ENCODE measurements around the gene RBPMS2.
A peak's percentile ranks its signal among the peaks of the same experiment; 100 is the strongest.

Gene RBPMS2

DNA sequence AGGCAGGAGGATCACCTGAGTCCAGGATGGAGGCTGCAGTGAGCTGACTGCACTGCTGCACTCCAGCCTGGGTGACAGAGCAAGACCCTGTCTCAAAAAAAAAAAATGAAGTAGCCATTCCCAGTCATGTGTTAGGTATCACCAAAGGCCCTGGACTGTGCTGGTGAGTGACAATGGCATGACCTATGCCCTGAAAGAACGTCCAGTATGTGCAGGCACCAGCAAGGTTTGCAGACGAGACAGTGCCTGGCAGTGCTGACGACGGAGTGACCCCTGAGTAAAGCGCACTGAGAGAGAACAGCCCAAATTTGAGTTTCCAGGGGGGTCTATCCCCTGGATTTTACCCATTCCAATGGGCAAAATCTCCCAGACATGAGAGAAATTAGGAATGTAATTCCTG lies 45.2 kb downstream of the RBPMS2 start:
- DNase-seq (ENCODE audit: low spot score) = no peak

- DNase-seq (ENCODE audit: low spot score) = no peak
Measured at GRCh38 chr15:64720188-64720587, 55.2 kb downstream of the RBPMS2 start.

DNA sequence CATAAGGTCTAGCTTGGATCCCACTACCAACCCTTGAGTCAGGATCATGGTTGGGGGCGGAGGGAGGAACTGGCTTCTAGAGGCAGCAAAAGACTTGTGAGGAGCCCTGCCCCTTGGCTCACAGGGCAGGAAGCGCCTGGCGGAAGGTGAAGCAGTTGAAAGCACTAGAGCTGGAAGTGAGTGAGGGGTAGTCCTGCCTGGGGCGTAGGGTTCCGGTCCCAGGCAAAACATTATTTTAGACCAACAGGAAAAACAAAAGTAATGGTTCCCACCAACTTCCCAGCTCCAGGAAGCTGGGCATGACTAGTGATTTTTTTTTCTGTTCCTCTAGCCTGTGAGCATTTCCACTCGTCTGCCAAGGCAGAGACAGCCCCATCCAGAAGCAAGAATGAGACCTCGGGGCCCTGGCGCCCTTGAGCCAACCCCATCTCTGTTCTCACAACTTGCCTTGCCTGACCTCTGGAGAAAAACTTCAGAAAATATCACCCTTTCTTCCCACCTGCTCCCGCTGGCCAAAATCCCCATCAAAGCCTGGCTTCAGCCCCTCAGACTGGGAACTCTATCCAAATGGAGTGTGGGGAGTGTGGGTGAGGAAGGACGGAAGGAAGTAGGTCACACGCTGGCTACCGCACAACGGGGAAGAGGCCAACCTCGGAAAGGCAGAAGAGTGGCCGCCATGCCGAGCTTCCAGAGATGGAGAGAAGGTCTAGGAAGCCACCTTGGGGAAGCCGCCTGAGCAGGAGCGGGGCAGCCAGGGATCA lies 57.5 kb downstream of the RBPMS2 start:
- no peak for DNase-seq (ENCODE audit: low spot score)

- DNase-seq (ENCODE audit: low spot score) = no peak
Measured at GRCh38 chr15:64717130-64717529, 58.3 kb downstream of the RBPMS2 start.

- DNase-seq (ENCODE audit: low spot score) = no peak
Measured at GRCh38 chr15:64716452-64716851, 58.9 kb downstream of the RBPMS2 start.

DNA sequence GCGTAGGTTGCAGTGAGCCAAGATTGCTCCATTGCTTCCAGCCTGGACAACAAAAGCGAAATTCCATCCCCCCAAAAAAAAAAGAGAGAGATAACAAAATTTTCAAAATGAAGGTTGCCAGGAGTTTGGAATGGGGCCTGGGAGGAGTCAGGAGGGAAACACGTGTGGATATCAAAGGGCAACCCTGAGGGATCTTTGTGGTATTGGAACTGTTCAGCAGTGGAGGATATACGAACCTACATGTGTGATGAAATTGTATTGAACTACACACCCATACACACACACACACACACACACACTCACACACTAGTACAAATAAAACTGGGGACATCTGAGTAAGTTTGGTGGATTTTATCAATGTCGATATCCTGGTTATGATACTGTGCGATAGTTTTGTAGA lies 61.8 kb downstream of the RBPMS2 start:
- DNase-seq (ENCODE audit: low spot score) = no peak

- DNase-seq (ENCODE audit: low spot score) = no peak
Measured at GRCh38 chr15:64712353-64712752, 63.0 kb downstream of the RBPMS2 start.

DNA sequence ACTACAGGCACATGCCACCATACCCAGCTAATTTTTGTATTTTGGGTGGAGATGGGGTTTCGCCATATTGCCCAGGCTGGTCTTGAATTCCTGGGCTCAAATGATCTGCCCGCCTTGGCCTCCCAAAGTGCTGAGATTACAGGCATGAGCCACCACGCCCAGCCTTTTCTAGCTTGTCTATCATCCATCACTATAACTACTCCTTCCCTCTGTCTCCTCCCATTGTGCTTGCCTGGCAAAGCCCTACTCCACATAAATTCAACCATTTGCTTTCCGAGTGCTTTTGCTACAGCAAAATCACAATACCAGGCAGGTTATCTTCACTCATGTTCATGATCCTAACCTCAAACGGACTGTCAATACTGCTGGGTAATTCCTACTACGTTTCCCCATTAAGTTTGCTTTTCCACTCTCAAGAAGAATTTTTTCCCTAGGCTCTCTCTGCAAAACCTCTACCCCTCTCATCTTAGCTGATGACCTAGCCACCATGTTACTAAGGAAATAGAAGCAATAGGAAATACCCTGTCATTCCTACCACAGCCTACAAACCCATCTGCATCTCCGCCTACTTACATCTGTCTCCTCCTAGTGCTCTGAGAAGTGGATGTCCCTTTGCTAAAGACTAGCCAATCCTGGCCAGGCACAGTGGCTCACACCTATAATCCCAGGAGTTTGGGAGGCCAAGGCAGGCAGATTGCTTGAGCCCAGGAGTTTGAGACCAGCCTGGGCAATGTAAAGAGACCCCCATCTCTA lies 64.5 kb downstream of the RBPMS2 start:
- no peak for DNase-seq (ENCODE audit: low spot score)

- no peak for DNase-seq (ENCODE audit: low spot score)
Measured at GRCh38 chr15:64706011-64706911, 69.1 kb downstream of the RBPMS2 start.

GRCh38 chr15:64705006-64705405 lies 70.4 kb downstream of the RBPMS2 start:
- DNase-seq (ENCODE audit: low spot score) = no peak

- DNase-seq (ENCODE audit: low spot score) = no peak
Measured at GRCh38 chr15:64703632-64703959, 71.8 kb downstream of the RBPMS2 start.

- peak; percentile 95 for DNase-seq (ENCODE audit: low spot score)
Measured at GRCh38 chr15:64702816-64703631, 72.4 kb downstream of the RBPMS2 start.

- no peak for DNase-seq (ENCODE audit: low spot score)
Measured at GRCh38 chr15:64701482-64702184, 73.8 kb downstream of the RBPMS2 start.

DNA sequence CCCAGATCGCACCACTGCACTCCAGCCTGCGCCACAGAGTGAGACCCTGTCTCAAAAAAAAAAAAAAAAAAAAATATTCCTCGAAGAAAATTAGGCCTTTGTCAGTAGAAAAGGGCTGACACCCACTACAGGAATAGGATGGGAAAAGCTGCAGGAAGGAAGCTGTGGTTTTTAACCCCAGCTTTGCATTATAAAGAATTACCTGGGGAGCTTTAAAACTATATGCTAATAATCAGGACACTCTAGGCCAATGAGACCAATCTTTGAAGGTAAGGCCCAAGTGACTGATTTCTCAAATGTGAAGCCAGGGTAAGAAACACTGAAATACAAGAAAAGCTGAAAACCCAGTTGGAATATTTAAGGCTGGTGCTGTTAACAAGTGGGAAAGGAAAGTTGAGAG lies 74.3 kb downstream of the RBPMS2 start:
- DNase-seq (ENCODE audit: low spot score) = no peak

DNA sequence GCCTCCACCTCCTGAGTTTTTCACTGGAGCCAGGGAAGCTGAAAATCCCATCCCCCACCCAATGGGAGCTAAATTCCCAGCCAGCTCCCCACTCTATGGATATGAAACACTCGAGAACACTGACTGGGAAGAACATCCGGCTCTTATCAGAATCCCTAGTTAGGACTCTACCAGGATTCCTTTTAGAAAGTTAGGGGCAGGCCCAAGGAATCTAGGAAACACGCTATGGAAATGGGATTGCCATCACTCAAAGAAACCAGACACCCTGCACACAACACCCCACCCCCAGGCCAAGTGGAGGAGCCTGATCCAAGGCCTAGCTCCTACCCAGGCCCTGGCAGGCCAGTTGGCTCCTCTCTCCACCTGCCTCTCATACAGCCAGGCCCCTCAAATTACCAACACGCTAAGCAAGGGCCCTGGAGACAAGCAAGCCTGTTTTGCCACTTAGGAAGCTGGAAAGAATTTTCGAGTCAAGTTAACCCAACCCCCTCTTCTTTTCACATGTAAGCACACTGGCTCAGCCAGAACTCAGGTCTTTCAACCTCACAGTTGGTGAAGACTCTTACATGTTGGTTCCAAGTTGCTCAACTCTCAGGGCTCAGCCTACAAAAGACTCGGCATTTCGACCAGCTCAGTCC lies 75.5 kb downstream of the RBPMS2 start:
- no peak for DNase-seq (ENCODE audit: low spot score)

DNA sequence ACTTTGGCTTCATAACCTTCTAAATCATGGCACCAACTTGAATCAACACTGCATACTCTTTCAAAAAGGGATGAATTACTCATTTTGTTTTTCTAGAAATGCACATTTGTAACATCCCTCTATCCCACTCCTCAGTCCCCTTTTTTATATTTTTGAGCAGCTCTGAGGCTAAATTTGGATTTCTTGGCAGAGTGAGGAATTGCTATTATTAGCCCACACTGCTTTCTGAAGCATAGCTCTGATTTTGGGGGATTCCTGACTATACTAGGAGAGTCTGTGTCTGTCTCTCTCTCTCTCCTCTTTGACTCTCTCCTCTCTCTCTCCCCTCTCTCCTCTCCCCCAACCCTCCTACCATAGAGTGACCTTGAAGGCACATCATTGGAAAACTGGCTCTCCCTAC lies 76.6 kb downstream of the RBPMS2 start:
- no peak for DNase-seq (ENCODE audit: low spot score)

DNA sequence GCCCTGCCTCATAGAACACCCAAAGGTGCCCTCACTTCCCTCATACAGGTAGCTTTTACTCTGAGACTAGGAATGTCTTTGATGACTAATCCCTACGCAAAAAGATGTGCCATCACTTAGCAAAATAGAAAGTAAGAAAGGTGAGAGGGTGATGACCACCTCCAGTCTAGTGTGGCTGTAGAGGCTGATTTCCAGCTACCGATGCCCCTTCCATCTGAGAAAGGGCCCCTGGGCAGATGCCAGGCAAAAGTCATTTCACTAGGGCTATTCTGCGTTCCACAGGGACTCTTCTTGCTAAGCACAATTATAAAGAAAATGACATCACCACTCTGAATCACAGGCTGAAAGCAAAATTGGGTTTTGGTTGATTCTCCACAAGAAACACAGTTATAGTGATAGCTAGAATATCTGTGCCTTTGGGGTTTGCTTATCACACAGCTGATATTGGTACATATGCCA lies 77.4 kb downstream of the RBPMS2 start:
- no peak for DNase-seq (ENCODE audit: low spot score)

- DNase-seq (ENCODE audit: low spot score) = no peak
Measured at GRCh38 chr15:64696481-64696880, 78.9 kb downstream of the RBPMS2 start.

DNA sequence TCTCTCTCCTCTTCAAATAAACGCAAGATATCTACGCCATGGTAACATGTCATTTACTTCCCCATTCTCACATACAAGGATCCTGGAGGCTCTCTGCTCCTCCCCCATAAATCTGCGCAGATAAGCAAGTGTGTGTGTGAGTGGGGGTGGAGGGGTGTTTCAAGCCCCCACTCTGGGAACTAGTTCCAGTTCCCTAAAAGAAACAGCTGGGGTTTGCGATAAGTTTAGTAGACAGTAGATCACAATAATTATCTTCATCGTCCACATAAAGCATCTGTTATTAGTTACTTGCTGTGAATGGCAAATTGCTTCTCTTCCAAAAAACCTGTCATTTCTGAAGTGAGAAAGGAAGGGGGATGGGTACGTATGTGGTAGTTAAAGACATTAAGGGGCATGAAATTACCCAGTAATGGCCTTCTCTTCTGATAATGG lies 79.8 kb downstream of the RBPMS2 start:
- peak; percentile 63 for DNase-seq (ENCODE audit: low spot score)

DNA sequence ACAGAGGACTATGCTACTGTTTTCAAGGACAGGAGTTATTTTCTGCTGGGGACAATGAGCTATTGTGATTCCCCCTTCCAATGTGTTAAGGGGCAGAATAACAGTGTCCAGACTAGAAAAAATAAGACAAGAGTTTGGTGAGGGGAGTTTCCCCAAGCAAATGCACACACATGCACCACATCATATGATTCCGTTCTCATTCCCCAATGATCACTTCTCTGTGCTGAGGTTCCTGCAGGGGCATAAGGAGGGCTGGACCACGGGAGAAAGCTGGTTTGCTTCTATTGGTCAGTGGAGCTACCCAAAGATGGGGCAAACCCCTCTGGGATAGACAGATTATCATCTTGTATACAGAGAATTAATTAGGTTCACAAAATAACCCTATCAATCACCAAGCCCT lies 80.6 kb downstream of the RBPMS2 start:
- DNase-seq (ENCODE audit: low spot score) = peak; percentile 63

- DNase-seq (ENCODE audit: low spot score) = no peak
Measured at GRCh38 chr15:64693134-64693533, 82.3 kb downstream of the RBPMS2 start.

Measured in putamen (tissue), 1 donor.